Heart left ventricle (tissue), 13 donors: ENCODE data around the gene ZMAT5.

Experiments used
- POLR2A ChIP-seq, 2 donors: fragments of 450-650 bp; IDR thresholded peaks; one replicate each; pipeline ENCODE4 v1.6.1; 2017; ENCODE audit warnings: antibody characterized with exemption in 2 of 2, mild to moderate bottlenecking in 2 of 2, moderate library complexity in 2 of 2
- TF ChIP-seq, protein P1 (sequence below), 12 donors: fragments of 200-600 bp; sonication (generic) in 4 of 12; IDR thresholded peaks; one replicate each; pipeline versions ENCODE4 v1.5.0 to v1.8.0; 2018 to 2022; ENCODE audit warnings: antibody characterized with exemption in 12 of 12, mild to moderate bottlenecking in 5 of 12
- donor health status: ischemic (EF 13 %, LVEDD 7.1; RV severe dilation, severe dysfunction).
- donor health status: DM: no; HTN: yes; CAD: no.
- donor health status: DM: no; HTN: no; CAD: no.
- donor health status: ischemic (EF 25% LVEDD 6.9; RV normal size, moderate dysfunction).
- donor health status: ischemic (EF 25% LVEDD 5.7; RV mildly dilated, moderate dysfunction).
- donor health status: ischemic (EF 35%, LVEDD 5.7; RV mildly dilated, moderate dysfunction).
- donor health status: nonischemic (EF 11% LVEDD 7.7; RV severe dilation, severe dysfunction).
- donor health status: DM: yes; HTN: yes; CAD: no.
- donor health status: PGD.
- donor health status: ischemic (EF 29% LVEDD 5.4; RV normal size, mild dysfunction).
- donor health status: nonischemic (EF 23%, LVEDD 6.1; RV moderate dilation, normal function).

DNA sequence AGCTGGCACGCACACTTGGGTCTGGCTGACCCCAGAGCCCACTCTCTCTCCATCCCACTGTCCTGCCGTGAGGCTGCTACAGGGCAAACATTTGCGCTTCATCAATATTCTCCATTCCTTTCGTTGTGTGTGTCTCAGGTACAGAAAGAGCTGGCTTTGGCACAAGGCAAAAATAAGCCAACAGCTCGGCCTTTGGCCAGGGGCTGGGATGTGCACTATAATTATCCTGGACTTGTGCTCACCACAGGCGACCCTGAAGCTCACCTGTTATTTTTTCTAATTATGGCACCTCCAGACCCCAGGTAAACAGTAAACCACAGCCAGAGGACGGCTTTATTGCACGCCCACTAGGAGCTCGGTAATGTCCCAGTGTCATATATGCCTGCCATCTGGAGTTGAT lies 10.9 kb downstream of the ZMAT5 start:
- TF ChIP-seq, protein P1, sequence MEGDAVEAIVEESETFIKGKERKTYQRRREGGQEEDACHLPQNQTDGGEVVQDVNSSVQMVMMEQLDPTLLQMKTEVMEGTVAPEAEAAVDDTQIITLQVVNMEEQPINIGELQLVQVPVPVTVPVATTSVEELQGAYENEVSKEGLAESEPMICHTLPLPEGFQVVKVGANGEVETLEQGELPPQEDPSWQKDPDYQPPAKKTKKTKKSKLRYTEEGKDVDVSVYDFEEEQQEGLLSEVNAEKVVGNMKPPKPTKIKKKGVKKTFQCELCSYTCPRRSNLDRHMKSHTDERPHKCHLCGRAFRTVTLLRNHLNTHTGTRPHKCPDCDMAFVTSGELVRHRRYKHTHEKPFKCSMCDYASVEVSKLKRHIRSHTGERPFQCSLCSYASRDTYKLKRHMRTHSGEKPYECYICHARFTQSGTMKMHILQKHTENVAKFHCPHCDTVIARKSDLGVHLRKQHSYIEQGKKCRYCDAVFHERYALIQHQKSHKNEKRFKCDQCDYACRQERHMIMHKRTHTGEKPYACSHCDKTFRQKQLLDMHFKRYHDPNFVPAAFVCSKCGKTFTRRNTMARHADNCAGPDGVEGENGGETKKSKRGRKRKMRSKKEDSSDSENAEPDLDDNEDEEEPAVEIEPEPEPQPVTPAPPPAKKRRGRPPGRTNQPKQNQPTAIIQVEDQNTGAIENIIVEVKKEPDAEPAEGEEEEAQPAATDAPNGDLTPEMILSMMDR (IDR thresholded peaks at IDR 0.05): no peak
- no peak for TF ChIP-seq POLR2A (IDR thresholded peaks at IDR 0.05)
